Measurements from ENCODE around the gene NLRP2B.

DNA sequence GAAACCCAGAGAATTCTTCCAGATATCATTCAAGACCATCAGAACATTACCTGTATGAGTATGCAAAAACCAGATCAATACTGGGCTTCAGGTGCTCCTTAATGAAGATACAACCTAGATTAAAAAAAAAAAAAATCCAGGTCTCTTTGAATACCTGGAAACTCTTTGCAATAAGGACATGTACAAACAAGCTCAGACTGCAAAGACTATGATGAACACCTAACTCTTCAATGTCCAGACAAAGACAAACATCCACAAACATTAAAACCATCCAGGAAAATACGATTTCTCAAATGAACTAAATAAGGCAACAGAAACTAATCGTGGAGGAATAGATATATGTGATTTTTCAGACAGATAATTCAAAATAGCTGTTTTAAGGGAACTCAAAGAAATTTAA is 38.7 kb downstream of the NLRP2B start:
- no peak for TF ChIP-seq TAF1 (IDR thresholded peaks at IDR 0.05; ENCODE audit: borderline replicate concordance, insufficient read depth, low read length)
- no peak for TF ChIP-seq SIN3A (IDR thresholded peaks at IDR 0.05; ENCODE audit: borderline replicate concordance, insufficient read depth, low read length)
- TF ChIP-seq, protein P1, sequence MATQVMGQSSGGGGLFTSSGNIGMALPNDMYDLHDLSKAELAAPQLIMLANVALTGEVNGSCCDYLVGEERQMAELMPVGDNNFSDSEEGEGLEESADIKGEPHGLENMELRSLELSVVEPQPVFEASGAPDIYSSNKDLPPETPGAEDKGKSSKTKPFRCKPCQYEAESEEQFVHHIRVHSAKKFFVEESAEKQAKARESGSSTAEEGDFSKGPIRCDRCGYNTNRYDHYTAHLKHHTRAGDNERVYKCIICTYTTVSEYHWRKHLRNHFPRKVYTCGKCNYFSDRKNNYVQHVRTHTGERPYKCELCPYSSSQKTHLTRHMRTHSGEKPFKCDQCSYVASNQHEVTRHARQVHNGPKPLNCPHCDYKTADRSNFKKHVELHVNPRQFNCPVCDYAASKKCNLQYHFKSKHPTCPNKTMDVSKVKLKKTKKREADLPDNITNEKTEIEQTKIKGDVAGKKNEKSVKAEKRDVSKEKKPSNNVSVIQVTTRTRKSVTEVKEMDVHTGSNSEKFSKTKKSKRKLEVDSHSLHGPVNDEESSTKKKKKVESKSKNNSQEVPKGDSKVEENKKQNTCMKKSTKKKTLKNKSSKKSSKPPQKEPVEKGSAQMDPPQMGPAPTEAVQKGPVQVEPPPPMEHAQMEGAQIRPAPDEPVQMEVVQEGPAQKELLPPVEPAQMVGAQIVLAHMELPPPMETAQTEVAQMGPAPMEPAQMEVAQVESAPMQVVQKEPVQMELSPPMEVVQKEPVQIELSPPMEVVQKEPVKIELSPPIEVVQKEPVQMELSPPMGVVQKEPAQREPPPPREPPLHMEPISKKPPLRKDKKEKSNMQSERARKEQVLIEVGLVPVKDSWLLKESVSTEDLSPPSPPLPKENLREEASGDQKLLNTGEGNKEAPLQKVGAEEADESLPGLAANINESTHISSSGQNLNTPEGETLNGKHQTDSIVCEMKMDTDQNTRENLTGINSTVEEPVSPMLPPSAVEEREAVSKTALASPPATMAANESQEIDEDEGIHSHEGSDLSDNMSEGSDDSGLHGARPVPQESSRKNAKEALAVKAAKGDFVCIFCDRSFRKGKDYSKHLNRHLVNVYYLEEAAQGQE (IDR thresholded peaks at IDR 0.05; ENCODE audit: insufficient read depth in 1 of 2, low read depth in 2 of 2, low read length in 2 of 2), result no peak
- no peak for TF ChIP-seq POLR2AphosphoS5 (IDR thresholded peaks at IDR 0.05; ENCODE audit: low read depth, low read length)
